ENCODE data around the gene UCK2.

UCK2 gene

GRCh38 chr1:165900576-165901380 is 73.4 kb downstream of the UCK2 start:
- DNase-seq (ENCODE audit: low read depth in 3 of 3): no peak

- no peak for DNase-seq (ENCODE audit: low read depth in 3 of 3)
Observed at GRCh38 chr1:165902565-165902964, 75.2 kb downstream of the UCK2 start.

- no peak for DNase-seq (ENCODE audit: low read depth in 3 of 3)
Observed at GRCh38 chr1:165903672-165904071, 76.3 kb downstream of the UCK2 start.

GRCh38 chr1:165904948-165905347 is 77.5 kb downstream of the UCK2 start:
- no peak for DNase-seq (ENCODE audit: low read depth in 3 of 3)

GRCh38 chr1:165905853-165906252 is 78.4 kb downstream of the UCK2 start:
- DNase-seq (ENCODE audit: low read depth in 3 of 3): no peak

- DNase-seq (ENCODE audit: low read depth in 3 of 3): no peak
Observed at GRCh38 chr1:165907256-165907857, 79.9 kb downstream of the UCK2 start.

GRCh38 chr1:165910764-165911421 is 83.5 kb downstream of the UCK2 start:
- DNase-seq (ENCODE audit: low read depth in 3 of 3): no peak

GRCh38 chr1:165911609-165912281 is 84.3 kb downstream of the UCK2 start:
- DNase-seq (ENCODE audit: low read depth in 3 of 3): no peak

GRCh38 chr1:165912638-165913037 is 85.2 kb downstream of the UCK2 start:
- no peak for DNase-seq (ENCODE audit: low read depth in 3 of 3)

- peak; percentile 19 to 48 (median 19) for DNase-seq (ENCODE audit: low read depth in 3 of 3)
Observed at GRCh38 chr1:165914136-165914798, 86.9 kb downstream of the UCK2 start.

GRCh38 chr1:165915480-165915879 is 88.1 kb downstream of the UCK2 start:
- DNase-seq (ENCODE audit: low read depth in 3 of 3): no peak

GRCh38 chr1:165915932-165916348 is 88.5 kb downstream of the UCK2 start:
- DNase-seq (ENCODE audit: low read depth in 3 of 3): no peak

- no peak for DNase-seq (ENCODE audit: low read depth in 3 of 3)
Observed at GRCh38 chr1:165917166-165917565, 89.8 kb downstream of the UCK2 start.

- no peak for DNase-seq (ENCODE audit: low read depth in 3 of 3)
Observed at GRCh38 chr1:165924117-165924516, 96.7 kb downstream of the UCK2 start.

- no peak for DNase-seq (ENCODE audit: low read depth in 3 of 3)
Observed at GRCh38 chr1:165925498-165926079, 98.2 kb downstream of the UCK2 start.

GRCh38 chr1:165927169-165927568 is 99.8 kb downstream of the UCK2 start:
- DNase-seq (ENCODE audit: low read depth in 3 of 3): no peak

GRCh38 chr1:165928075-165928731 is 100.8 kb downstream of the UCK2 start:
- peak; percentile 8 to 39 (median 21) for DNase-seq (ENCODE audit: low read depth in 3 of 3)

GRCh38 chr1:165930961-165931360 is 103.5 kb downstream of the UCK2 start:
- no peak for DNase-seq (ENCODE audit: low read depth in 3 of 3)

- DNase-seq (ENCODE audit: low read depth in 3 of 3): no peak
Observed at GRCh38 chr1:165933446-165934170, 106.2 kb downstream of the UCK2 start.

- DNase-seq (ENCODE audit: low read depth in 3 of 3): no peak
Observed at GRCh38 chr1:165936542-165936941, 109.1 kb downstream of the UCK2 start.

All from stimulated activated CD4-positive, alpha-beta T cell treated with anti-CD3 and anti-CD28 coated beads, TNF-alpha, amount 100 ng/mL, for 48 hours (primary cell).